Activated effector memory CD4-positive, alpha-beta T cell treated with Interleukin-2 at 50 U/mL for 16 hours (primary cell): ENCODE measurements around the gene SDC4.

Experiments
- DNase-seq: peaks from one replicate; pipeline ENCODE4 v3.0.0-alpha.2; 2020

The SDC4 gene

DNA sequence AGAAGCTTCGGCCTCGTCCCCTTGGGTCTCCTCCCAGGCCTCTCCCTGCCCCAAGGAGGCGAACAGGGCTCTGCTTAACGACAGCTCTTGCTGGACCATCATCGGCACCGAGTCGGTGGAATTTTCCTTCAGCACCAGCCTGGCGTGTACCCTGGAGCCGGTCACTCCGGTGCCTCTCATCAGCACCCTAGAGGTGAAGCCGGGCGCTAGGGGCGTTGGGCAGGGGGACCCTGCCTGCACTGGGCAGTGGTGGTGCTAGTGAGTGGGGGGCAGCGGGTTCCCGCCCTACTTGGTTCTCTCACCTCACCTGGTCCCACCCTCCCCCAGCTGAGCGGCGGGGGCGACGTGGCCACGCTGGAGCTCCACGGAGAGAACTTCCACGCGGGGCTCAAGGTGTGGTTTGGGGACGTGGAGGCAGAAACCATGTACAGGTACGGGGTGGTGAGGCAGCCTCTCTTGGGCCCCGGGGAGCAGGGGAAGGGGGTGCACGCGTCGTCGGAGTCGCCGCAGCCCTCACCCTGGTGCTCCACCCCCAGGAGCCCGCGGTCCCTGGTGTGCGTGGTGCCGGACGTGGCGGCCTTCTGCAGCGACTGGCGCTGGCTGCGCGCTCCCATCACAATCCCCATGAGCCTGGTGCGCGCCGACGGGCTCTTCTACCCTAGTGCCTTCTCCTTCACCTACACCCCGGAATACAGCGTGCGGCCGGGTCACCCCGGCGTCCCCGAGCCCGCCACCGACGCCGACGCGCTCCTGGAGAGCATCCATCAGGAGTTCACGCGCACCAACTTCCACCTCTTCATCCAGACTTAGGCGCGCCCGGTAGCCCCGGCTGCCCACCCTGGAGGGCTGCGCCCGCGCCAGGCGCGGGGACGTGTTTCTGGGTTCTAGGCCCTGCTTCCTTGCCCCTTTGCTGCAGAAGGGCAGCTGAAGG is 31.8 kb downstream of the SDC4 start:
- no peak for DNase-seq

DNA sequence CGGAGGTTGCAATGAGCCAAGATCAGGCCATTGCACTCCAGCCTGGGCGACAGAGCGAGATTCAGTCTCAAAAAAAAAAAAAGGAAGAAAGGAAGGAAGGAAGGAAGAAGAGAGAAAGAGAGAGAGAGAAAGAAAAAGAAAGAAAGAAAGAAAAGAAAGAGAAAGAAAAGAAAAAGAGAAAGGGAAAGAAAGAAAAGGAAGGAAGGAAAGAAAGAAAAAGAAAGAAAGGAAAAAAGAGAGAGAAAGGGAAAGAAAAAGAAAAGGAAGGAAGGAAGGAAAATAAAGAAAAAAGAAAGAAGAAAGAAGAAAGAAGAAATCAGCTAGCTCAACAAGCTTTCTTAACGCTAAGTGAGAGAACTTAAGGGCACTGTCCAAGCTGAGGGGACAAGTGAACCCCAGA is 32.6 kb downstream of the SDC4 start:
- no peak for DNase-seq

DNA sequence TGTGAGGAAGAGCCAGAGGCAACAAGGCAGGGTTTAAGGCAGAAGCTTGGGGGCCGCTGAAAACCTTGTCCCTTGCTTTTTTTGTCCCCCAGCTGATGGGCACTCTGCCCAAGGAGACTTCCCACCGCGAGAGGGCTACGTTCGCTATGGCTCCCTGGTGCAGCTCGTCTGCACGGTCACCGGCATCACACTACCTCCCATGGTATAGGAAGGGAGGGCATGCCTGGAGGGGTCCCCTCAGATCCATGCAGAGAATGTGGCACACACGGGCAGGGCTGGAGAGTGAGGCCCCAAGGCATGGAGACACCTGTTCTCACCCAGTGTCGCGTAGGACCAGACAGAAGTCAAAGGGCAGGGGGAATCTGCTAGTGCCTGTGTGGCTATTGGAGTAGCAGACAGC is 34.3 kb downstream of the SDC4 start:
- DNase-seq, result no peak

DNA sequence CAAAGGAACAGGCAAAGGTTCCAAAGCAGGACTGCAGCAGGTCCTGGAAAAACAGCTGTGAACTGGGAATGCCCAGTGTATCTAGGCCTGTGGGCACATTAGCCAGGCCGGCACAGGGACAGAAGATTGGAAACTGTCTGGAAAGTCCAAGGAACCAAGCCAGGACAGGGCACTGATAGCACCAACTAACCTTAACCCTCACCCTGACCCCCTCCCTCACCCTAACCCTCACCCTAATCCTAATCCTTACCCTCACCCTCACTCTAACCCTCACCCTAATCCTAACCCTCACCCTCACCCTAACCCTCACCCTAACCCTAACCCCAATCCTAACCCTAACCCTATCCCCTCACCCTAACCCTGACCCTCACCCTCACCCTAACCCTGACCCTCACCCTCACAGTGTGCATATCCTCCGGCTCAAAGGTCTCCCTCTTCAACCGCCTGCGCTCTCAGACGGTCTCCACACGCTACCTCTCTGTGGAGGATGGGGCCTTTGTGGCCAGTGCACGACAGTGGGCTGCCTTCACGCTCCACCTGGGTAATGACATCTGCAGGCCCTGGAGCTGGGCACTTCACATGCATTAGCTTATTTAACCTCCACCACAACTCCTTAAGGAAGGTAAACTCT is 35.0 kb downstream of the SDC4 start:
- DNase-seq, result no peak

DNA sequence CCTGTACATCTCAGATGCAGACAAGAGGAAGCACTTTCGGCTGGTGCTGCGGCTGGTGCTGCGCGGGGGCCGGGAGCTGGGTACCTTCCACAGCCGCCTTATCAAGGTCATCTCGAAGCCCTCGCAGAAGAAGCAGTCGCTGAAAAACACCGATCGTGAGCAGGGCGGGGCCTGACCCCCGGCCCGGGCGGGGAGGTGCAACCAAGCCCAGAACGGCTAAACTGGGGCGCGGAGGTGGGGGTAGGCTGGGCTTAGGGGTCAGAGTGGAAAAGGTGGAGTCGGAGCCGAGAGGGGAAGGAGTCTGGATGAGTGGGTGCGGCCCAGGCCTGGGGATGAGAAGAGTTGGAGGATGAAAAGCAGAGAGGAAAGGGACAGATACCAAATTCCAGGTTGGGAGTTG is 36.0 kb downstream of the SDC4 start:
- no peak for DNase-seq

DNA sequence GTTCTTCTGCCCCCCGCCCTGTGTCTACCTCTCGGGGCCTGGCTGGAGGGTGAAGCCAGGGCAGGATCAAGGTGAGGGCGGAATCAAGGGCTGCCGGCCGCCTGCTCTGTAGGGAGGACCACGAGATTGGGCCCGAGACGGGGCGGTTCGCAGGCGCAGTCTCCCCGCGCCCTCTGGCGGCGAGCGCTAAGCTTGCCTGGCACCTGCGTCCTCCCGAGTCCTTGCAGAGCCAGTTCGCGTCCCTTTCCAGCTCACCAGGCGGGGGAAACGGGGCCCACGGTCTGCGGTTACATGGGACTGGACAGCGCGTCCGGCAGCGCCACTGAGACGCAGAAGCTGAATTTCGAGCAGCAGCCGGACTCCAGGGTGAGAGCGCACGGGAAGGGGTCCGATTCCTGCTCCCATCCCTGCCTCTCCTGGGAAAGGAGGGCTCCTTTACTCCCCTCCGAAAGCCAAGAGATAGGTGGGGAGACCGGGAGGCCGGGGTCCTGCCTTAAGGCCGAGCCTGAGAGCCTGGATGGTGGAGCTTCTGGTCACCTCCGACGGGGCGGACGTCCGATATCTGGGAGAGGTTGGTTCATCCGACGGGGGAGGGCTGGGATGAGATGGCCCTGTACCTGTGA is 36.5 kb downstream of the SDC4 start:
- peak; percentile 35 for DNase-seq

DNA sequence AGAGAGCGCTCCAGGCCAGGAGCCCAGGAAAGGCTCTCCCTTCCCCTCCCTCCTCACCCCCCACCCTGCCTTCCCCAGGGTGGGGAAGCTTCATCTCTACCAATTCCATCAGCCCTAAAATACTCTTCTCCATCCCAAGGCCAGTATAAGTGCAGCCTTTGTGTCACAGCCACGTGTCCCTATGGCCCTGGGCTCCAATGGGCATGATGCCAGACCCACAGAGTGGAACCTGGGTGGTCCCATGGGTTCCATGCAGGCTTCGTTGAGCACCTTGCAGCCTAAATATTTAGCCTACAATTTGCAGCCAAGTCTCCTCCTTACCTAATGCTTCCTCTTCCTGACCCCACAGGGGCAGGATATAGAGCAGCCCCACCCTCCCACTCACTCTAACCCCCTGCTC is 39.1 kb downstream of the SDC4 start:
- DNase-seq, result no peak

DNA sequence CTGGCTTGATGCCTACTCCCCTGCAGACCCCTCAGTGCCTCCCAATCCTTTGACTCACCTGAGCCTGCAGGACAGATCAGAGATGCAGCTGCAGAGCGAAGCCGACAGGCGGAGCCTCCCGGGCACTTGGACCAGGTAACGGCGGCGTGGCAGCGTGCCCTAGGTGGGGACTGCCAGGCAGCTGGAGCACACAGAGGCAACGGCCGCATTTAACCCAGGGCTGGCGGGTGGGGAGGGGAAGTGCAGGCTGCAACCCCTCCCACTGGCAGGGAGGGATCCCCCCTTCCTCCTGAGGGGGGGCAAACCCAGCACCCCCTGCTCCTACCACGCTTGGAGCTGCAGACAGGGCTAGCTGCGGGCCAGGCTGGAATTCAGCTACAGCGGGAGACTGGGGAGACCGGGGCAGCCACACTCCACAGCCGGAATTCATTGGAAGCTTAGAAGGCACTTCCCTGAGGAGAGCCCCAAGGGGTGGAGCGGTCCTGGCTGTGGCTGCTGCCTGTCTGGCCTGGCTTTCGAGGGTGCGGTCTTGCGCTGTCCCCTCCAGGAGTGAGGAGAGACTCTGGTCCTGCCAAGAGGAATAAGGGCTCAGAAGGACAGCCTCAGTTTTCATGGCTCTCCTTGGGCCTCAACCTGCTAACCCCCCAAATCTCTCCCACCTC is 40.0 kb downstream of the SDC4 start, which contains the start of gene MATN4:
TSS of gene MATN4 (minus strand) at position 183 of the 662 bp plus-strand sequence. CDS start 2,717 bp downstream, outside the sequence.
- DNase-seq, result no peak

DNA sequence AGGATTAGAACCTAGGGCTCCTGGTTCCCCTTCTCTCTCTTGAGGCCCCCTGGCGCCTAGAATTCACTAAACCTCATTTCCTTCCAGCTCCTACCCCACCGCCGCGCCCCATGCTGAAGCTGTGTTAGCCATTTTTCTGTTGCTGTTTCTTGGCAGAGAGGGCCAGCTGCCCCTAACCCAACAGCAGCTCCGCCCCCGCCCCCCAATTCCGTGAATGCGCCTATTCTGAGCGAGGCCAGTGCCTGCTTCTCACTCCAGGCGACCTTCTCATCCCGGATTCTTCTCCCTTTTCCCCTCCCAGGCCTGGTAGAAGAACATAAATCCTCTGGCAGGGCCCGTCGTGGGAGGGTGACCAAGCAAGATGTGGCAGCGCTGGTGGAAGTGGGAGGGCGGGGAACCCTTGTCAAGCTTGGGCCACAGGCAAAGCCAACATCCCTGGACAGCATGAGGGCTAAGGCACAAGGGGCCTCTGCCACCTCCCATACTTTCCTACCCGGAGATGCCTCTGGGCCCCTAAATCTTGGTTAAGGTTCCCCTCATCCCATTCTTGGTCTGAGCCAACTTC is 41.1 kb downstream of the SDC4 start:
- DNase-seq, result no peak

DNA sequence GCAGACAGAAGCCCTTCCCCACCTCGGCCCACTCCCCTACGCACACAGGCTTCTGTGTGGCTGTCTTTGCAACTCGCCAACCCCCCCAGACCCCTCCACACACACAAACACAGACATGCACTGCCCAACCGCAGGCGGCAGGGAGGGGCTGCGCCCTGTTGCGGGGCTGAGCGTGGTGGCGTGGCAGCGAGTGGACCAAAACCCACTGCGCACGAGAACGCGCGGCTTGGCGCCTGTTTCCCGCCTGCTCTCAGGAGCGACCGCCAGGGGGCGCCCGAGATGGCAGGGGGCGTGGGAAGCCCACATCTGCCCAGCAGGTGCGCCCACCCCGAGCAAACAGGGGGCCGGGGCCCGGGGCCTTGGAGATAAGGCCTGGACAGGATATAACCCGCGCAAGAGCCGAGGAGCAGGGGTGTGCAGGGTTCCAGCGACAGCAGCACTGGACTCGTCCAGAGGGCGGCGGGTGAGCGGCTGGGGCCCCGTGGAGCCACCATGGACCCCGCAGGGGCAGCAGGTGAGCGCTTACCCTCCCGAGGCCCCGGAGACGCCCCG is 41.7 kb downstream of the SDC4 start, which contains the start of gene RBPJL:
TSS of gene RBPJL (plus strand) at position 410 of the 552 bp plus-strand sequence. CDS start at position 493, 83 bp downstream.
- peak; percentile 9 for DNase-seq

DNA sequence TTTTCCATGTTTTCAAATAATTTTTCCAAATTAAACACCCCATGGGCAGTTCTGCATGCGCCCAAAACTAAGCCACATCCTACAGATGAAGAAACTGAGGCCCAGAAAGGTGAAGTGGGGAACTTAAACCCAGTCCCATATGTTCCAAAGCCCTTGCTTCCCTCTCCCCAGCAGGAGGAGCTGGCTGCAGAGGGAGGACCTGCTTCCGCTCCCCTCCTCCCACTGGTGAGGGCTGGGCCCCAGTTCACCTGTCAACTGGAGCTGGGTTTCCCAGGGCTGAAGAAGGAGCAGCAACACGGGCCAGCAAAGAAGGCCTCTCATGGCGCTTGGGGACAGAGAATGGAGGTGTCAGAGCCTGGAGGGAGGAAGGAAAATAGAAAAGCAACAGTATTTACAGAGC is 43.0 kb downstream of the SDC4 start:
- DNase-seq, result no peak

DNA sequence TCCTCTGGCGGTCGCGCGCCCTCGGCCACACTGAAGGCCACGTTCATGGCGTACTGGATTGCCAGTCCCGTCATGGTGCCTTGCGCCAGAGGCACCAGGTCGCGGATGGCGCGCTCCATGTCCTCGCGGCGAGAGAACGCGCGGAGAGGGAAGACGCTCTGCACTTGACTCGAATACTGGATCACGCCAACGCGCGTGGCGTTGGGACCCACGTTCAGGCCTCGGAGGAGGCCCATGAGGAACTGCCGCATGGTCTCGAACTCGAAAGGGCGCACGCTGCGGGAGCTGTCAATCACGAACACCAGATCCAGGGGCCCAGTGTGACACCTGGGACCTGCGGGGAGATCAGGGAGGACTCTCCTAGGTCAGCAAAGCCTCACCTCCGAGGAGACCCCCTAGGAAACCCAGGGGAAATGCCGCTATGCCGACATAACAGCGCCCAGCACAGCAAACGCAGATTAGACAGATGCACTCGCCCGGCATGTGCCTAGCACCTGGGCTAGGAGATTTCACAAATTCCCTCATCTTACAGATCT is 43.7 kb downstream of the SDC4 start:
- DNase-seq, result no peak

DNA sequence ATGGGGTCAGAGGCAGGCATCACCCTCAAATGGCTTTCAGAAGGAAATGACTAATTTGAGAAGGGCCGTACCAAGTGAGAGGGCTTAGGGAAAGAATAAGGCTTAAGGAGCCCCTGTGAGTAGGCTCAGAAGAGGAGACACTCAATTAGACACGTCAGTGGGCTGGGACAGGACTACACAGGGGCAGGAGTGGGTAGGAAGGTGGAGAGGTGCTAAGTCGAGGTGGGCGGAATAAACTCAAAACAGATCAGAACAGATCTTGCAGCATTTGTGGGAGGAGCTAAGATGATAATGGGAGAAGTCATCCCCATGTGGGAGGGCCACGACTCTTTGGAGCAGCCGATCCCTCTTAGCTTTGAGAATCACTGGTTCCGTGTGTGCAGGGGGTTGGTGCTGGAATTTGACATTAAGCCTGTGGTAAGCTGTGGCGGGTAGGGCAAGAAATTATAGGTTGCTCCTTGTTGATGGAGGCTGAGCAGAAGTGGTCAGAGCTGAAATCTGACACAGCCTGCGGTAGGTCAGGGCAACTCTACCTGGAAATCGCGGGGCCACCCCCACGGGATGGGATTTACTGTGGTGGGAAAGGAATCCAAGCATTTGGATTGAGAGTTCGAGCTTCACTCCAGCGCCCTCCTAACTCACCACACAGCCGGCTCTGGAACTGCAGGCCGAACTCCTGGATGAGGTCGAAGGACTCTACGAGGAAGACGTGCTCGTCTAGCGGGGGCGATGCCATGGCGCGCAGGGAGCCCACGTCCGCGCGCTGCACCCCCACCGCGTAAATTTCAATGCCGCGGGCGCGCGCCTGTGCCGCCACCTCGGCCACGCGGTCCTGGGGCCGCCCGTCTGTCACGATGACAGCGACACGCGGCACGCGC is 44.4 kb downstream of the SDC4 start:
- no peak for DNase-seq

DNA sequence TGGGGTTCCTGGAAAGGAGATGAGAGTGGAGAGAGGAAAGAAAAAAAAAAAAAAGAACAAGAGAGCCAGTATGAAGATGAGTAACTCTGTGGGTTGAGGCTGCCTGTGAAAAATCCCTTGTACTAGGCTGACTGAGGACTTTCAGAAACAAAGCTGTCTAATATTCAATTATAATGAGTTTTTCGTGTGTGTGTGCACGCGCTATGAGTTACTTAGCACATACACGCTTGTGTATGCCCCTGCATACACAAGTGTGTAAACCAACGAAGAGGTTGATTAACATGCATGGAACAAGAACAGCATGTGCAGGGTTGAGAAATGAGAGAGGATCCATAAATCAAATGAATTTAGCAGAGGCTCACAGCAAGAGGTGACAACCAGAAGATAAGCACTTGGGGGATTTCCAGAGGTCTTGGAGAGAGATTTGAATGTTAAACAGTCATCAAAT is 46.4 kb downstream of the SDC4 start:
- no peak for DNase-seq

DNA sequence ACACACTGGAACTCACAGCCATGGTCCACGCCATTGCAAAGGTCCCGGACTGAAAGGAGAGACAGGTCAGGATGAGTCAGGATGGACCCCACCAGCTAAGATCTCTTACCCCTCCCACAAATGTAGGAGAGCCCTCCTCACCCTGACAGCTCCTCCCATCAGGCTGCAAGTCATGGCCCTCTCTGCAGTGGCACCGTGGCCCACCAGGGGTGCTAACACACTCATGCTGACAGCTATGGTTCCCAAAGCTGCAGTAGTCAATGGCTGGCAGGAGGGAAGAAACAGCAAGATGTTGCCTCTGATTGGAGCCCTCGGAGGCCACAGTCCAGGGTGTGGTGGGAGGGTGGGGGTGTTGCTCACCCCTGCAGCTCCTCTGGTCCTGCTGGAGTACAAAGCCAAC is 47.3 kb downstream of the SDC4 start:
- no peak for DNase-seq

DNA sequence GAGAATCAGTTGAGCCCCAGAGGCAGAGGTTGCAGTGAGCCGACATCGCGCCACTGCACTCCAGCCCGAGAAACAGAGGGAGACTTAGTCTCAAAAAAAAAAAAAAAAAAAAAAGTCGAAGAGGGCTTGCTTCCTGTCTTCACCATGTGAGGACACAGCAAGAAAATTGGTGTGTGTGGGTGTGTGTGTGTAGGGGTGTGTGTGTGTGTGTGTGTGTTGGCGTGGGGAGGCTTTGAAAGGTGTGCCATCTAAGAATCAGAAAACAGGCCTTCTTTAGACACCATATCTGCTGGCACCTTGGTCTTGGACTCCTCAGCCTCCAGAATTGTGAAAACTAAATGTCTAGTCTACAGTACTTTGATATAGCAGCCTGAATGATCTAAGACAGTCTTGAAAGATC is 48.4 kb downstream of the SDC4 start:
- no peak for DNase-seq

DNA sequence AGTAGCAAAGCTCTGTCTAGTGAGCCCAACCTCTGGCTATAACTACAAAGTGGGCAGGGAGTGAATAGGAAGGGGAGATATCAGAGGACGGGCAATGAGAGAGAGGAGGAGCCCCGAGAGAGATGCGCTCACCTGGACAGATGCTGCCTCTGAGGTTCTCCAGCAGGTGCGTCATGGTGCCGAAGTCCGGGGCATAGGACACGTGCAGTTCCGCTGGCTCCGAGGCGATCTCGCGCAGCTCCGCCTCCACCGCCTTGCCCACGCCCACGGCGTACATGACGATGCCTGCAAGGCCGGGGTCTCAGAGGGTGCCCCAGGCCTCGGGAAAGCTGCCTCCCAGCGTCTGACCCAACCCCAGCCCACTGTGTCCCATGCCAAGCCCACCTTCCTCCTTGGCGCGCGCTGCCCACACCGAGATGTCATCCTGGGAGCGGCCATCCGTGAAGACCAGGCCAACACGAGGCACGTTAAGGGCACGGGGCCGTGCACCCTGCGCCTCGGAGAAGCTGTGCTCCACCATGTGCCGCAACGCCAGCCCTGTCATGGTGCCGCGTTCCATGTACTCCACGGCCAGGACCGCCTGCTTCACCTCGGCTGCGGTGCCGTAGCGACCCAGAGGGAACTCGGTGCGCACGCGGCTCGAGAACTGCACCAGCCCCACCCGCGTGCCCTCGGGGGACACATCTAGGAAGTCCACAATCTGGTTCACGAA is 50.3 kb downstream of the SDC4 start:
- no peak for DNase-seq

DNA sequence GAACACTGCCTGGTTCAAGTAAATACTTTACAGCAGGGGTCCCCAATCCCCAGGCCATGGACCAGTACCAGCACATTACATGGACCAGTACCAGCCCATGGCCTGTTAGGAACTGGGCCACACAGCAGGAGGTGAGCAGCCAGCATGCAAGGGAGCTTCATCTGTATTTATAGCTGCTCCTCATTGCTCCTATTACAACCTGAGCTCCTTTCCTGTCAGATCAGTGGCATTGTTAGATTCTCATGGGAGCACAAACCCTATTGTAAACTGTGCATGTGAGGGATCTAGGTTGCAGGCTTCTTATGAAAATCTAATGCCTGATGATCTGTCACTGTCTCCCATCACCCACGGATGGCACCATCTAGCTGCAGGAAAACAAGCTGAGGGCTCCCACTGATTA is 53.6 kb downstream of the SDC4 start:
- DNase-seq, result no peak

DNA sequence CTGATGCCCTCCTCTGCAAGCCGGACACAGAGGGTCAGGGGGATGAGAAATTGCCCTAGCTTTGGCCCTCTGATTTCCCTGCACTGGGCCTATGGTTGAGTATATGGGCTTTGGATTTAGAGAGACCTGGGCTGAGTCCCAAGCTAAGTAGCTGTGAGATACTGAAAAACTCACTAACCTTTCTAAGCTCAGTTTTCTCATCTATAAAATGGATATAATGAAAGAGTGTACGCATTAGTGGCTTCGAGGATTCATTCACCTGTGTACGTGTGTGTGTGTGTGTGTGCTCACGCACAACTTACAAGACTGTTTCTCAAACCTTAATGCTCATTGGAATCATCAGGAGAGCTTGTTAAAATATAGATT is 54.2 kb downstream of the SDC4 start:
- no peak for DNase-seq
